HFF-Myc (cell line): ENCODE measurements around the gene FAM222B.

Experiments used
- DNase-seq: peaks from one replicate; pipeline ENCODE4 v3.0.0-alpha.2; 2011; ENCODE audit warnings: low read depth; ENCODE audit errors: extremely low read depth
- H3K4me3 ChIP-seq: replicated peaks from 2 replicates; pipeline ENCODE4 v1.5.1; 2011; ENCODE audit warnings: low read depth, mild to moderate bottlenecking, control low read depth, low read length
- CTCF ChIP-seq: IDR thresholded peaks from 2 replicates; pipeline ENCODE4 v1.5.1; 2012; ENCODE audit warnings: mild to moderate bottlenecking, low read depth, low read length, control low read depth; ENCODE audit errors: missing control alignments

FAM222B gene

GRCh38 chr17:28818819-28819221, 23.8 kb downstream of the FAM222B start:
- DNase-seq: no peak
- H3K4me3 ChIP-seq: no peak overlapping the region
- no peak for TF ChIP-seq CTCF

- H3K4me3 ChIP-seq: no peak overlapping the region
- no peak for DNase-seq
- no peak for TF ChIP-seq CTCF
Measured at GRCh38 chr17:28816540-28816939, 26.1 kb downstream of the FAM222B start.

GRCh38 chr17:28812748-28813377, 29.7 kb downstream of the FAM222B start:
- DNase-seq: peak; percentile 32
- H3K4me3 ChIP-seq: peak overlapping the region; percentile 66
- TF ChIP-seq CTCF: no peak

GRCh38 chr17:28812091-28812747, 30.4 kb downstream of the FAM222B start:
- H3K4me3 ChIP-seq: peak overlapping the region; percentile 66
- peak; percentile 86 for DNase-seq
- no peak for TF ChIP-seq CTCF

- TF ChIP-seq CTCF: no peak
- DNase-seq: no peak
- peak overlapping the region; percentile 66 for H3K4me3 ChIP-seq
Measured at GRCh38 chr17:28811651-28812090, 30.9 kb downstream of the FAM222B start.

GRCh38 chr17:28810437-28810836, 32.2 kb downstream of the FAM222B start:
- no peak for TF ChIP-seq CTCF
- DNase-seq: no peak
- no peak overlapping the region for H3K4me3 ChIP-seq
